ENCODE data around the gene SELENBP1. TPM values are rescaled to one million over a fixed set of nuclear protein-coding genes. Genes with fewer than 3 reads are reported as not detected.

SELENBP1 gene
- total and polyA plus RNA-seq, 2 of the 13 experiments (the other 11 are each of a cell fraction or from before 2014, with no cell fraction given), result 27.8 to 29.0 TPM

GRCh38 chr1:151399324-151400171 lies 27.0 kb upstream of the SELENBP1 start, which contains the start of gene PSMB4 (continued):
- no peak for TF ChIP-seq ELK4 (CRISPR knock-in tag; IDR thresholded peaks at IDR 0.05; ENCODE audit: borderline replicate concordance)
- TF ChIP-seq ZNF891 (CRISPR knock-in tag; IDR thresholded peaks at IDR 0.05), result 0 out of 2 replicates have a peak, but pooled peaks have one; percentile 31
- TF ChIP-seq KDM5B (CRISPR knock-in tag; IDR thresholded peaks at IDR 0.05; ENCODE audit: borderline replicate concordance), result peak; percentile 65; the same call in 1 of the 2 replicates
- no peak for TF ChIP-seq MIER2 (CRISPR knock-in tag; IDR thresholded peaks at IDR 0.05)
- TF ChIP-seq RFX5 (IDR thresholded peaks at IDR 0.05; ENCODE audit: low read depth, low read length), result no peak
- TF ChIP-seq TOE1 (CRISPR knock-in tag; IDR thresholded peaks at IDR 0.05), result no peak
- 0 out of 2 replicates have a peak, but pooled peaks have one; percentile 31 for TF ChIP-seq ZBTB10 (CRISPR knock-in tag; IDR thresholded peaks at IDR 0.05; ENCODE audit: borderline replicate concordance)
- peak; percentile 97 for TF ChIP-seq GABPB1 (CRISPR knock-in tag; IDR thresholded peaks at IDR 0.05)
- no peak for TF ChIP-seq ZNF503 (CRISPR knock-in tag; IDR thresholded peaks at IDR 0.05)
- no peak for TF ChIP-seq PCBP1 (IDR thresholded peaks at IDR 0.05; ENCODE audit: borderline replicate concordance, low read depth, low read length)
- no peak for TF ChIP-seq SKIL (CRISPR knock-in tag; IDR thresholded peaks at IDR 0.05; ENCODE audit: borderline replicate concordance)
- no peak for TF ChIP-seq ZNF749 (CRISPR knock-in tag; IDR thresholded peaks at IDR 0.05; ENCODE audit: borderline replicate concordance)
- TF ChIP-seq ZKSCAN5 (CRISPR knock-in tag; IDR thresholded peaks at IDR 0.05), result no peak
- TF ChIP-seq HOXA5 (CRISPR knock-in tag; IDR thresholded peaks at IDR 0.05), result peak; percentile 50; the same call in 1 of the 2 replicates
- TF ChIP-seq DBP (CRISPR knock-in tag; IDR thresholded peaks at IDR 0.05; ENCODE audit: not compliant biosample characterization), result no peak
- no peak for TF ChIP-seq NBN (conservative IDR thresholded peaks at IDR 0.05)
- TF ChIP-seq MAX (IDR thresholded peaks at IDR 0.05), result peak; percentile 71
- TF ChIP-seq ZNF224 (CRISPR knock-in tag; IDR thresholded peaks at IDR 0.05), result 0 out of 2 replicates have a peak, but pooled peaks have one; percentile 56
